COLO829 (cell line): ENCODE results near the gene MAMDC4.

Source experiments
- DNase-seq: peaks from one replicate; pipeline ENCODE4 v3.0.0; 2012; ENCODE audit warnings: low spot score

MAMDC4 gene

GRCh38 chr9:136849960-136850865, 1.9 kb upstream of the MAMDC4 start:
- DNase-seq: no peak

- no peak for DNase-seq
These were observed 1.0 kb upstream of the MAMDC4 start for GRCh38 chr9:136850866-136851775.

GRCh38 chr9:136852664-136853595, 784 bp downstream of the MAMDC4 start:
- DNase-seq: no peak

- DNase-seq: no peak
These were observed 1.5 kb downstream of the MAMDC4 start for GRCh38 chr9:136853596-136854112.

- DNase-seq: no peak
These were observed 2.1 kb downstream of the MAMDC4 start for GRCh38 chr9:136854113-136854841.

- DNase-seq: no peak
These were observed 2.8 kb downstream of the MAMDC4 start for GRCh38 chr9:136854842-136855460.

GRCh38 chr9:136855461-136856078, 3.4 kb downstream of the MAMDC4 start:
- DNase-seq: no peak

GRCh38 chr9:136856079-136856476, 3.9 kb downstream of the MAMDC4 start:
- DNase-seq: no peak

GRCh38 chr9:136856541-136857141, 4.5 kb downstream of the MAMDC4 start:
- DNase-seq: no peak

- DNase-seq: no peak
These were observed 5.0 kb downstream of the MAMDC4 start for GRCh38 chr9:136857166-136857565.

- DNase-seq: no peak
These were observed 5.7 kb downstream of the MAMDC4 start for GRCh38 chr9:136857581-136858412.

- no peak for DNase-seq
These were observed 6.3 kb downstream of the MAMDC4 start for GRCh38 chr9:136858452-136858843.

GRCh38 chr9:136858844-136859757, 7.0 kb downstream of the MAMDC4 start:
- no peak for DNase-seq

GRCh38 chr9:136860529-136860928, 8.4 kb downstream of the MAMDC4 start:
- DNase-seq: no peak

- no peak for DNase-seq
These were observed 9.1 kb downstream of the MAMDC4 start for GRCh38 chr9:136860933-136861873.

GRCh38 chr9:136861874-136862457, 9.8 kb downstream of the MAMDC4 start:
- no peak for DNase-seq
